Measurements from ENCODE around the gene CAMK1D. TPM values are rescaled to one million over a fixed set of nuclear protein-coding genes. Genes with fewer than 3 reads are reported as not detected.

Gene CAMK1D
- total RNA-seq, 1 donor from 2014 or later: 1.0 TPM

DNA sequence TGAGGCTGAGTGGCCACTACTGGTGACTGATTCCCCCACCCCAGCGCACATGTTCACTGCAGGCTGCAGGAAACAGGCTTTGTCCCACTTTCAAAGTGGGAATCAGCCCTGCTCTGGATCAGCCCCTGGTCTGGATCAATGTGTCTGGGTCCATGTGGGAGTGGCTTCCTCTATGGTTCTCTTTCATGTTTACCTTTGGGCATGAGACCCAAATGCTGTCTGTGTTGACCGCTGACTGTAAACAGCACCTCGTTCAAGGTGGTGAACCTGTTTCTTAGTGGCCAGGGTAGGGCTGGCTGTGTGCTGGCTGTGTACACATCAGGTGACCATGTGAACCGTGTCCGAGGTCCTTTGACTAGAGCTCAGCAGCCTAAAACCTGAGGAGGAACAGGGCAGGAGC lies 121.8 kb downstream of the CAMK1D start:
- no peak overlapping the region for H3K4me3 ChIP-seq (ENCODE audit: low read depth, low read length)
- no peak for DNase-seq (ENCODE audit: low read depth)
- TF ChIP-seq, protein P1, sequence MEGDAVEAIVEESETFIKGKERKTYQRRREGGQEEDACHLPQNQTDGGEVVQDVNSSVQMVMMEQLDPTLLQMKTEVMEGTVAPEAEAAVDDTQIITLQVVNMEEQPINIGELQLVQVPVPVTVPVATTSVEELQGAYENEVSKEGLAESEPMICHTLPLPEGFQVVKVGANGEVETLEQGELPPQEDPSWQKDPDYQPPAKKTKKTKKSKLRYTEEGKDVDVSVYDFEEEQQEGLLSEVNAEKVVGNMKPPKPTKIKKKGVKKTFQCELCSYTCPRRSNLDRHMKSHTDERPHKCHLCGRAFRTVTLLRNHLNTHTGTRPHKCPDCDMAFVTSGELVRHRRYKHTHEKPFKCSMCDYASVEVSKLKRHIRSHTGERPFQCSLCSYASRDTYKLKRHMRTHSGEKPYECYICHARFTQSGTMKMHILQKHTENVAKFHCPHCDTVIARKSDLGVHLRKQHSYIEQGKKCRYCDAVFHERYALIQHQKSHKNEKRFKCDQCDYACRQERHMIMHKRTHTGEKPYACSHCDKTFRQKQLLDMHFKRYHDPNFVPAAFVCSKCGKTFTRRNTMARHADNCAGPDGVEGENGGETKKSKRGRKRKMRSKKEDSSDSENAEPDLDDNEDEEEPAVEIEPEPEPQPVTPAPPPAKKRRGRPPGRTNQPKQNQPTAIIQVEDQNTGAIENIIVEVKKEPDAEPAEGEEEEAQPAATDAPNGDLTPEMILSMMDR (conservative IDR thresholded peaks at IDR 0.05; ENCODE audit: low read depth, low read length): no peak

DNA sequence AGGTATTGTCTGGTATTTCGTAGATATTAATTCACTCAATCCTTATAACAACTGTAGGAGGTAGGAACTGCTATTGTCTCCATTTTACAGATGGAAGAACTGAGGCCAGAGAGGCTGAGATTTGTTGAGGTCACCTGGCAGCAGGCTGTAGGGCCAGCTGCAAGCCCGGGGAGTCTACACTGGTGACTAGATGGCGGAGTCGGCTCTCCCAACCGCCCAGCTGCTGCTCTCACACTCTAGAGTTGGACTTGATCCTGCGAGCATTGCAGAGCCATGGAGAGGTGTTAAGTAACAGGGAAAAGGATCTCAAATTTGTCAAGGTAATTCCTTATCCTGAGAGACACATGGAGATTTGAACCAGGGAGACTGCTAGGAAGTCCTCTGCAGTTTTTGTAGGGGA lies 124.1 kb downstream of the CAMK1D start:
- TF ChIP-seq, protein P1 (conservative IDR thresholded peaks at IDR 0.05; ENCODE audit: low read depth, low read length): no peak

DNA sequence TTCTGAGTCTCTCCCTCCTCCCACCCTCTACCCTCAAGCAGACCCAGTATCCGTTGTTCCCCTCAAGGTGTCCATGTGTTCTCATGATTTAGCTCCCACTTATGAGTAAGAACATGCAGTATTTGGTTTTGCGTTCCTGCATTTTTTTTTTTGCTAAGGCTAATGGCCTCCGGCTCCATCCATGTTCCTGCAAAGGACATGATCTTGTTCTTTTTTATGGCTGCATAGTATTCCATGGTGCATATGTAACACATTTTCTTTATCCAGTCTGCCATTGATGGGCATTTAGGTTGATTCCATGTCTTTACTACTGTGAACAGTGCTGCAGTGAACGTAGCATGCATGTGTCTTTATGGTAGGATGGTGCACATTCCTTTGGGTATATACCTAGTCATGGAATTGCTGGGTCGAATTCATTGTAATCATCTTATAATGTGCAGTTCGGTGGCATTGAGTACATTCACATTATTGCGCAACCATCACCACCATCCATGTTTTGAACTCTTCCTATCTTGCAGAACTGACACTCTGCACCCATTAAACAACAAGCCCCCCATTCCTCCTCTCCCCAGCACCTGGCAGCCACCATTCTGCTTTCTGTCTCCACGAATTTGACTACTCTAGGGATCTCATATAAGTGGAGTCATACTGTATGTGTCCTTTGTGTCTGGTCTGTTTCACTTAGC lies 125.5 kb downstream of the CAMK1D start:
- H3K4me3 ChIP-seq (ENCODE audit: low read depth, low read length): no peak overlapping the region
- DNase-seq (ENCODE audit: low read depth): no peak
- TF ChIP-seq, protein P1 (conservative IDR thresholded peaks at IDR 0.05; ENCODE audit: low read depth, low read length): no peak

More for the DNA sequence above, 124.1 kb downstream of the CAMK1D start:
- no peak overlapping the region for H3K4me3 ChIP-seq (ENCODE audit: low read depth, low read length)
- DNase-seq (ENCODE audit: low read depth): no peak

- H3K4me3 ChIP-seq (ENCODE audit: low read depth, low read length): no peak overlapping the region
- DNase-seq (ENCODE audit: low read depth): no peak
- TF ChIP-seq, protein P1 (conservative IDR thresholded peaks at IDR 0.05; ENCODE audit: low read depth, low read length): no peak
Measured at GRCh38 chr10:12476656-12477055, 127.3 kb downstream of the CAMK1D start.

DNA sequence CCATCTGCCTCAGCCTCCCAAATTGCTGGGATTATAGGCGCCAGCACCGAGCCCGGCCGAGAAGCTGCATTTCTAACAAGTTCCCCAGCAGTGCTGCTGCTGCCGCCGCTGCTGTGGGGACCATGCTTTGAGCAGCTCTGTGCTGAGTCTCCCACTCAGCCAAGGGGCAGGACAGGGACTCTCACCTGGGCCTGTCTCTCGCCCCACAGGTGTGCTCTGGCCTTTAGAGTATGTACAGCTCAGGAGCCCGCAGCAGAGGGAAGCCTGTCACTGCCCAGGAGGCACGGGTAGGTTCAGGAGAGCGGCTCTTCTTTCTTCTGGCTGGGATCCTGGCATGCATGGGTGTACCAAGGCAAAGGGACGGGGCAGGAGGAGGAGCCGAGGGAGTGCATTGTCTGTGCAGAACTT lies 130.1 kb downstream of the CAMK1D start:
- no peak for DNase-seq (ENCODE audit: low read depth)

DNA sequence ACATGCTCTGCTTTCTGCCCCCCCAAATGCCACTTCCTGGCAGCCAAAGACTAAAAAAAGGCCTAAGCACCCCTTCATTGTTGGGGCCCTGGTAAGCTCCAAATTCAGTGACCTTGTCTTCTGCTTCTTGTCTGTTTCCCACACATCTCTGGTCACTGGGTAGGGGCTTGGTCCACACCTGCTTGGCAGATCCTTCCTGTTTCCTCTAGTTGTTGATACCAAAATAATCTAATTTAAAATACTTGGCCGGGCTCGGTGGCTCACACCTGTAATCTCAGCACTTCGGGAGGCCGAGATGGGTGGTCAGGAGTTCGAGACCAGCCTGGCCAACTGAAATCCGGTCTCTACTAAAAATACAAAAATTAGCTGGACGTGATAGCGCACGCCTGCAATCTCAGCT lies 130.6 kb downstream of the CAMK1D start:
- no peak overlapping the region for H3K4me3 ChIP-seq (ENCODE audit: low read depth, low read length)
- TF ChIP-seq, protein P1 (conservative IDR thresholded peaks at IDR 0.05; ENCODE audit: low read depth, low read length): no peak
- DNase-seq (ENCODE audit: low read depth): no peak

More for the DNA sequence above, 130.1 kb downstream of the CAMK1D start:
- TF ChIP-seq, protein P1 (conservative IDR thresholded peaks at IDR 0.05; ENCODE audit: low read depth, low read length): no peak
- H3K4me3 ChIP-seq (ENCODE audit: low read depth, low read length): no peak overlapping the region

- H3K4me3 ChIP-seq (ENCODE audit: low read depth, low read length): no peak overlapping the region
- TF ChIP-seq, protein P1 (conservative IDR thresholded peaks at IDR 0.05; ENCODE audit: low read depth, low read length): no peak
- no peak for DNase-seq (ENCODE audit: low read depth)
Measured at GRCh38 chr10:12480440-12480839, 131.1 kb downstream of the CAMK1D start.

Data from epithelial cell of proximal tubule (primary cell).